D341Med (cell line): ENCODE measurements around the gene LTBP1.

ENCODE experiments used
- DNase-seq: peaks from one replicate; pipeline ENCODE4 v3.0.0; 2012; ENCODE audit warnings: low spot score

Gene LTBP1

DNA sequence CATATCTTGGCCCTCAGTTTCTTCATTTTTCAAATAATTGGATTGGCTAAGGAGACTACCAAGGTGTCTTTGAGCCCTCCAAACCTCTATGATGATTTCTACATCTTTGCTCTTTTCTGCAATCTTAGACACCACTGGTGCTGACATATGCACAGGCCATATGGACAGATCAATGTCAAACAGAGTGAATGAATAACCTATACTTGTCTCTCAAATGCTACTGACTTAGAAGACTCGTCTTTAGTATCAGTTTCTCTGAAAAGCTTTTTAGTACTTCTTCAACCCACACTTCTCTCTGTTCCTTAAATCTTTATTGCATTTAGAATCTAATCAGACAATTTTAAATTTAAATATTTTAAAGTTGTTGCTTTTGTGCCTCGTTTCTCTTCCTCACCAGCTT lies 258.2 kb downstream of the LTBP1 start:
- no peak for DNase-seq

DNA sequence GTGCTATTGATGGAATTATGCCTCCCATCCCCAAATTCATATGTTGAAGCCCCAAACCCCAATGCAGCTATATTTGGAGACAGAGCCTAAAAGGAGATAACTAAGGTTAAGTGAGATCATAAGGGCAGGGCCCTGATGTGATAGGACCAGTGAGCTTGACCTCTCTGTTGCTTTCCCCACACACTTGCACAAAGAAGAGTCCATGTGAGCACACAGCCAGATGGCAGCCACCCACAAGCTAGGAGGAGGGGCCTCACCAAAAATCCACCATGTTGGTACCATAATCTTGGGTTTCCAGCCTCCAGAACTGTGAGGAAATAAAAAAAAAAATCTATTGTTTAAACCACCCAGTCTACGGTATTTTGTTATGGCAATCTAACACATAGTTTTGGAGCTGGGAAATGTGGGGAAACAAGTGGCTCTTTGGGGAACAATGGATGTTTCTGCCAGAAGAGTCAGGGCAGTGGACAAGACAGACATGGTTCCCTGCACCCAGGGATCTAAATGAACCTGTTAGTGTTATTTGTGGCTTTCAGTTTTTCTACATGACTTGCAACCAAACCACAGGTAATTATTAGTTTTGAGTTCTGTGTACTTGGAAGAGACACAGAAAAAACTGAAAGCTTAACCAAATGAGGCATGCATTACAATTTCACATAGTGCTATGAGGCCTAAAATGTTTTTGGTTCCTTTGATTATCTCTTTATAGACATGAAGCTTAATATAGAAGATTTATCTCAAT lies 259.1 kb downstream of the LTBP1 start:
- DNase-seq, result no peak

DNA sequence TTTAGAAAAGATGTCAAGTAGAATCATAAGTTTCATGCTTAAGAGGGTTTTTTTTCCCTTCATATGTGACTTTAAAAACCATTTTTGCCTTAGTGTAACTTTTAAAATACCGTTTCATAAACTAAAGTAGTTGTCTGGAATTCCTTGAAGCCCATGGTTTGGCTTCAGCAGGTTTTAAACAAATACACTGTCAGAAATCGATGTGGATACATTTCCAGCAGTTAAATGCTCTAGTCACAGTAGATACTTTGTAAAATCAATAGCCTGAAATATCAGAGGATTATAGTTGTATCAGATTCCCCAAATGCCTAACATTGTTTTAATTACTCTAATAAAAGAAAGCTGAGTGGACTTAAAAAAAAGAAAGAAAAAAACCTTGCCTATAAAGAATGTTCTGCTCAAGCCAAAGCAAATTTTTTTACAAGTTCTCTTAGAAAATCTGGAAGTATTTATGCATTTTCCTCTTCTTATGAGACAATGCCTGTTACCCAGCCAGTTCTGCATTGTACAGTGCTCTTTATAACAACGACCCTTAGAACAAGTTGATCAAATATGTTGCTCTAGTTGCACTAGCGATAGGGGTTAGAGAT lies 260.5 kb downstream of the LTBP1 start:
- DNase-seq, result no peak

DNA sequence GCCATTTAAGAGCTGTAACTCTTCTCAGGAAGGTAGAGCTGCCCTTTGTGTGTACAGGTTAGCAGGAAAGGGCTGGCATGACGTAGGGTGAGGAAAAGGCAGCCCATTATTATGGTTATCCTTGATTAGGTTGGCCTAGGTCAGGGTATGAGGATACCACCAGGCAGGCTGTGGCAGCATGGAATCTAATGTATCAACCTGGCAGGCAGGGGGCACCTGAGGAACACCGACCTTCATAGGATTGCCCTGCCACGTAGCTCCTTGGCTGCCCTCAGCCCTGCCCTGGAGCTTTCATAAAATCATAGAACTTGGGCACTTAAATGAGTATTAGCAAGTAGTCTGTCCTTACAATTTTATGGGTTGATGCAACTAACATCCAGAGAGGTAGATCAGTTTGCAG lies 261.6 kb downstream of the LTBP1 start:
- DNase-seq, result no peak

DNA sequence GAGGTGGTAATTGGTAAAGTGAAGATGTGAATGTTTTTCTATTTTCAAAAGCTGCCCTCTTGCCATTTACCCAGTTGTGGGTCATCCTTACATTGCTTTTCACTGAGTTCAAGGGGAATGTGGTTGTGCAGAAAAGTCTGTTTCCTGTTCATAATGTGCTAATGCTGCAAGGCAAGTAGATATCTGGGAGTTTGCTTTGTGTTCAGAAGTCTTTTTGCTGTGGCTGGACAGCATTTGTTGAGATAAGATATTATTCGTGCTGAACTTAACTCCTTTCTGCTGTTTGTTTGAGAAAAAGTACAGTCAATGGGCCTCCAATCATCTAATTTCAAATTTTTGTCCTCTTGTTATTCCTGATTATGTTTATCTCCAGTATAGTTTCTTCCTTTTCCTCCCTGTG lies 263.2 kb downstream of the LTBP1 start:
- DNase-seq, result no peak

DNA sequence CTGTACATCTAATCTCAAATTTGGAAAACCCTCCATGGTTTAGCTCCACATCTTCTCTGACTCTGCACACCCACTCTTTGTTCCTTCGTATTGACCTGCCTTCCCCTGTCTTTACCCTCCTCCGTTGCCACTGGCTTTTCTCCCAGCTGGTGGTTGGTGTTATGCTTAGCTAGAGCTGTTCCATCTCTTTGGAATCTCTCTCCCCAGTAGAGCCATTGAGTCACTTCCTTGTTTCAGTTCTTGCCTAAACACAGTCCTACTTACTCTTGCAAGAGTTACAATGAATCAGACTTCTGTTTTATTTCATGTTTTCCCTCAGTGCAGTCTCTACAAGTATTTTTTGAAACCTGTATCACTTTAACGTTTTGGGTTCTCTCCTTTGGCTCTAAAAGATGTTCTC lies 263.9 kb downstream of the LTBP1 start:
- no peak for DNase-seq

DNA sequence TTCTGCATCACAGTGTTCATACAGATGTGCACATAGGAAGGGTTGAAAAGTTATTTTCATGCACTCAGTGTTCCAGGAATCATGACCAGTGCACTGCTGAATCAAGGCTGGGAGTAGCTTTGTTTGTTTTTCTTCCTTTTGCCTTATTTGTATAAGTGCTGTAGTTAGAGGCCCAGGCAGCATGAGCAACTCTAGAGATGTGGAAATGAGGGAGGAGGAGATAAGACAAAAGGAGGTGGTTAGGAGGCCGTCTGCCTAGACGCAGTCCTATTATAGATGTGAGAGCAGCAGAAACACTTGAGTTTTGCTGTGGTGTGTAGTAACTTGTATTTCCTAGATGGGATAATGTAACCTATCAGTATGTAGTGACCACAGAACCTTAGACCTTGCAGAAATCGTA lies 265.4 kb downstream of the LTBP1 start:
- no peak for DNase-seq

DNA sequence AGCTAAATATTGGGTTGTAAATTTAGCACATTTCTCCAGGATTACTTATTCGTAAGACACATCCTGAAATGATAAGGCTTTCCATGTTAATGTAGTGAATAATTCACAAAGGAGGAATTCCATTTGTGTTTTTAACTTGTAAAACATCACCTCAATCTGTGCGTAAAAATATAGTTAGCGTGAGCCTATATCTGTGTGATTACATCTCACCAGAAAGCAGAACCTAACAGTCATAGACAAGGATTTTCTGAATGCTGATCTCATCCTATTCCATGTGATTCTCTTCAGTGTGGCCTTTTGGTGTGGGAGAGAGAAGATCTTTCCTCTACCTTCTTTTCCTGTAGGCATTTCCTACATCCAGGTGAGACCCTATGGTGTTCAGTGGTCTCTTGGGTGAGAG lies 266.5 kb downstream of the LTBP1 start:
- DNase-seq, result no peak

DNA sequence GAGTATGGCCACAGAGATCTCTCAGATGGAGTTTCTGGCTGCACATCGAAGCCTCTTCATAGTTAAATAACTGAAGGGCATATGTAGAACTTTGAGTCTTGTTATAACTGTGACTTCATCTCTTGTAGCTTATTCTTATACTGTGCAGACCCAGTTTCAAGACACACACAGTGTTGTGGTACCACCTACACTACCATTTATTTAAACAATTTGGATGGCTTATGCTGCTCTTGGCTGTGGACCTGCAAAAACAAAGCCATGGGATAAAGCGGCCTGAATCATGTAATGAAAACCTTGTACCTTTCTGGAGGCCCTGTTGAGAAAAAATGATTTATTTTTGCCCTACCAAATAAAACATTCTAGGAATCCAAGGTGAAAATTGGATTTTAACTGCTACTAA lies 266.9 kb downstream of the LTBP1 start:
- DNase-seq, result no peak

DNA sequence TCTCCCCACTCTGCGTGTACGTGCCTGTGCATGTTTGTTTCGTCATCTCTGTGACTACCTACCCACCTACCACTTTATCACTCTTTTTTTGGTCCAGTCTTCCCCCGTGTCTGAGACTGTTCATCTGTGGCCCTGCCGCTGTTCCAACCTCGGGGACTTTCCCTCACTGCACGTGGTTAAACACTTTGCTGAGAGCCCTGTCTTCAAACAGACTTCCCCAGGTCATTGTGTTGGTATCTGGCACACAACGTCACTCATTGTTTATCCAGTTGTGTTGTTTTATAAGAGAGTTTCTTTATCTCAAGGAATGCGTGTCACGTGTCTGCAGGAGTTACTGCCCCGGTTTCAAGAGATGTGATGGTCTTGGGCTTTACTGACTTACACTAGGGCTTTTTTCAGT lies 267.7 kb downstream of the LTBP1 start:
- DNase-seq, result no peak

DNA sequence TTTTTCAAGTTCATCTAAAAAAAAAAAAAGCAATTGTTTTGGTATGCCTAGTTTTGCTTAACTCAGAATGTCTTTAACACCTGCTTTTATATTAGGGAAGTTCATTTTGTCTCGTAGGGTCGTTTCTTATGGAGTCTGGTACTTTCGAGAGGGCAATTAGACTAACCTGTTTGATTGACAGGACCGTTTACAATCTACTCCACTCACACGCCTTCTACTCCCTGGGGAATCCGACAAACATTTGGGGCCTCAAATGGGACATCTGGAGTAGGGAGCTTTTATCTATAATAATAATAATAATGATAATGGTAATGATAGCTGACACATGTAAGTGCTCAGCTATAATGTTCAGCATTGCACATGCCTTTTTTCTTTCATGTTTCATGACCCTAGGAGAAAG lies 268.1 kb downstream of the LTBP1 start:
- DNase-seq, result no peak

DNA sequence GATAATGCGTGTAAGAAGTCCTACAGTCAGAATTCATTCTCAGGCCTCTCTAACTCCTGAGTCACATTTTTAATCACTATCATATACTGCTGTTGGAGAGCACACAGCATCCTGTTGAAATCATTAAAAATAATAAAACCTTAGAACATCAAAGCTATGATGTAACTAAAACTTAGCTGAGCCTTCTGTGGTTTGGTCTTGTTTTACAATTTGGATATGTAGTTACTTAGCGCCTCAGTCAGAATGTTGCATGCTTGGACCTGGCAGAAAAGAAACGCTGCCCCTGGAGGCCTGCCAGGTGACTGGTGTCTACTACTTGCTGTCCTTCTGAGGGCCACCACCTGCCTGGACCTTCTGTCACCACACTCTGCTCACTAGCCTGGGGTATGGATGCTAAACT lies 268.5 kb downstream of the LTBP1 start:
- DNase-seq, result no peak

DNA sequence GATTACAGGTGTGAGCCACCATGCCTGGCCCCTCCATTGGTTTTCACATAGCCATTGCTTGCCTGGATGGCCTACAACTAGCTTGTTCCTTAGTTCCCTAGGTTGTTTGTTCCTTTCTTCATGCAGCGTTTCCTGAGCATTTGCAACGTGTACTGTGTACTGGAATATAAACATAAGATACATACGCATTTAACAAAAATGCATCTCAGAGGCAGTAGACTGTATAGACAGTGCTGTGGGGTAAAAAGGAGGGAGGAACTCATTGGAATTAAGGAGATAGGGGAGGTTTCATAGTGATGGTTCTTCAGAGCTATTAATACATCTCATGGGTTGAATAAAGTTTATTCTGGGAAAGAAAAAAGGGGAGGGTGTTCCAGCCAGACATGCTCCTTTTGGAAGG lies 269.2 kb downstream of the LTBP1 start:
- DNase-seq, result no peak

DNA sequence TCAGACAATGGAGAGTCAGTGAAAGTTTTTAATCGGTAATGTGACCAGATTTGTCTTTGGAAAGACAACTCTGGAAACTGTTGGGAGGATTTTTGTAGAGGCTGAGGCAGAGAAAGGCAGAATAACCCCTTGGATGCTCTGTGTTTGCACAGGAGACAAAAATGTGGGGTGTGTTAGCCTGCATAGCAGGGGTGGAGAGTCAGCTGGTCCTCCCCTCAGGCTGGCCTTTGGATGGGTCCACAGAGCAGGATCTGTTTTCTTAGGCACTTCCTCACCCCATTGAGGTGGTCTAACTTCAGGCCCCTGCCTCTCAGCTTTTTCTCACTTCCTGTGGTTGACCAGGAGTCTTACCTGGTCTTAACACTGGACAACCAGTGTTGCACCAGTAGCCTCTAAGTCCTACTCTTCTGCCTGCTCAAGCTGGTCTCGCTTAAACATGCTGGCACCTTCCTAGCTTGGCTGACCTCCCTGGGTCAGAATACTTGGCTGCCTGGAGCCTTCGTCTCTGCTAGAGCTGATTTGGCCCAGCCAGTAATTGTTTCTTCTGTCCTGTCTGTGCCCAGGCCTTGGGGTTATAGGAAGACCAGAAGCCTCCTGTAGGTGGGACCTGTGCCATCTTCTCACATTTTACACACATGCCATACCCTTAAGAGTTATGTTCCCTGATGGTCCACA lies 269.9 kb downstream of the LTBP1 start:
- DNase-seq, result no peak

DNA sequence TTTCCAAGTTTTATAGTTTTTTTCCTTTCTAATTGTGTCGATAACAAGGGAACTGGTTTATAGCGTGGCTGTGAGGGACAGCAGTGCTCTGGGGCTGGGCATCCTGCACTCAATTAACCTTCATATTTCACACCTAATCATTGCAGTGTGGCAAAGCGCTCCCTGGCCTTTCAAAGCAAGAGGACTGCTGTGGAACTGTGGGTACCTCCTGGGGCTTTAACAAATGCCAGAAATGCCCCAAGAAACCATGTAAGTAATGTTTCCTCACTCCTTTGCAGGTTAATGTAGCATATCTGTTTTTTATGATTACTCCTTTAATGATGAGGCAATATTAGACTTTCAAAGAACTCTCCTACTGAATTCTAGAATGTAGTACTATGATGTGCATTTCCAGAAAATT lies 270.7 kb downstream of the LTBP1 start:
- DNase-seq, result no peak

DNA sequence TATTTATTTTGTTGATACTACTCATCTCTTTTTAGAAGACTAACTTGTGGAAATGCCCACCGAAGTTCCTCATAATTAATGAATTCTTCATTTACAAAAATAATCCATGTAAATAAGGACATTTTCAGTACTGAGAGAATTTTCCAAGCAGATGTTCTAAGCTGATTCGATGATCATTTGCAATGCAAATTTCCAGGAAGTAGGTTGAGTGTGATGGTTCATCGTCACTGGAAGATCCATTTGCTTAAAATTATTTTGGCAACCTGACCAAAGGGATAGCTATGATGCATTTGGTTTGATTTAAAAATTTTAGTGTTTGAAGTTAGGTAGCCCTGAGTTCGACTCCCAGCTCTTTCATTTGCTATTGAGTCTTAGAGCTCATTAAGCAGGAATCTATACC lies 272.4 kb downstream of the LTBP1 start:
- no peak for DNase-seq

DNA sequence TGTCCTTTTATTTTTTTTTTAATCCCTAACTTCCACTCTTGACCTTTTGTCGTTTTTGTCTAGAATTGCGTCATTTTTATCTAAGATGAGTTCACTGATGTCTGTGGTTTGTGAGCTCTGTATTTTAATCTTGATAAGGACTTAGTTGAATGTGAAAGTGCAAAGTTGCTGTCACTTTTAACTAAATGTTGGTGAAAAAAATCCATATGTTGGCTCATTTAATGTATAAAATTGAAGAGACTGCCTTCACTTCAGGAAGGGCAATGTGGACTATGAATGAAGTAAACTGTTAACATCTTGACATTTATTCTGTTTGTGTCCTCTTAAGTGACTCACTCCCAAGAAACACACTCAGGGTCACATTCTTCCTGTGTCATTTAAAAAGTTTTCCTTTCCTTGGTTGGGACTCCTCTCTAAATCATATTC lies 273.1 kb downstream of the LTBP1 start:
- no peak for DNase-seq

DNA sequence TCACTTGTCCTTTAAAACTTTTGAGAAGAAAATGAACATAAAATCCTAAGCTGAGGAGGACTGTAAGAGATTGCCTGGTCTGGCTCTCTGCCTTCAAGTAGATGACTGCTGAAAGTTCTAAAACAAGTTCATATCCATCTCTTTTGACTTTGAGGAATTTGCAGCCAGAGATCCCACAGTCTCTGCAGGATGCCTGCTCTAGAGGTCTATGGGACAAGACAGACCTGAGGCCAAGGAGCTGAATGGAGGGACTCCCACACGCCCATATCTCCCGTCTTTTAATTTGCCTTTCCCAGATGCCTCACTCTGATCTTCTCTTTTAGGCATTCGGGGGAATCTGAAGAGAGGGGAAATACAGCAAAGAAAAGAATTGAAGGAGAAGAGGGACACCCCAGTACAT lies 273.8 kb downstream of the LTBP1 start:
- no peak for DNase-seq

DNA sequence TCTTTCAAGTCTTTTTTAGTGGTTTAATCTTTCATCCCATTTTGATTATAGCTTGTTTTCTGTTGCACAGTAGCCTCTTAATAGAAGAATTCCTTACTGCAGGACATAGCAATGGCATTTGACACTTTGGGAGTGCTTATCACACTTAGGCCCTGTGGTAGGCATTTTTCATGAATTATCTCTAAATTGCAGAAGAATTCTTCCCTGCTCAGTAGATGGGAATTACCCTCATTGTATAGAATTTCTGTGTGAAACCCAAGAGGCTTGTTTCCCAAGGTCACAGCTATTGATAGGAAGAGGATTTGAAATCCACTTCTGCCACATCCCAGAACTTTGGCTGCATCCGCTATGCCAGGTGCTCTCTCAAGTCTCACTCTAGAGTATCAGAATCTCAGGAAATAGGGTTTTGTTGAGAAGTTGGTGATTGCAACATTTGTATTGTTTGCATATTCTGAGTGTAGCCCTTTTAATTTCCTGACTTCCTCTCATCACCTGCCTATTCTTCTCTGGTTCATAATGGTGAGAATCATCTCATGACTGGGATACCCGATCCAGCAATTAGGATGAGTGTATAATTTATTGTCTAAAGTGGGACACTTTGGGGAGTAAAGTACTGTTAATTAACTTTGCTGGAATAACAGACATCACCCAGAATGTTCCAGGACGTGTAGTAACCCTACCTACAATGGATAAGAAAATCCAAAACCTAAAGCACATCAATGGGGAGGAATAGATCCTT lies 274.5 kb downstream of the LTBP1 start:
- DNase-seq, result no peak

DNA sequence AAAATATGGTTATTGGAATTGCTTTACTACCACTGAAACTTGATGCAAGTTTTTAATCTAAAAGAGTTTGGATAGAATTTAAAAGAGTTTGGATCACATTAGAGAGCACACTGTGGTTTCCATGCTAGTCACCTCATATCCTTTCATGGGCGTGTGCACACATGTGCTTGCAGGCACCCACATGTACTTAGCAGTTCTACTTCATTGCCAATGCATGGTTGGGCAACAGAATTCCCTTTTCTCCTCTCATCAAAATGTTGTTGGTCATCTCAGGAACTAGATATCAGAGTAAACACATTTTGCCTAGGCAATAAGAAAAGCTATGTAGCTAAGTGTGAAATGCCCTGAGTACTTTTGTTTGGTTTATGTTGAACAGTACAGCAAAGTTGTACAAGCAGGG lies 275.6 kb downstream of the LTBP1 start:
- no peak for DNase-seq

DNA sequence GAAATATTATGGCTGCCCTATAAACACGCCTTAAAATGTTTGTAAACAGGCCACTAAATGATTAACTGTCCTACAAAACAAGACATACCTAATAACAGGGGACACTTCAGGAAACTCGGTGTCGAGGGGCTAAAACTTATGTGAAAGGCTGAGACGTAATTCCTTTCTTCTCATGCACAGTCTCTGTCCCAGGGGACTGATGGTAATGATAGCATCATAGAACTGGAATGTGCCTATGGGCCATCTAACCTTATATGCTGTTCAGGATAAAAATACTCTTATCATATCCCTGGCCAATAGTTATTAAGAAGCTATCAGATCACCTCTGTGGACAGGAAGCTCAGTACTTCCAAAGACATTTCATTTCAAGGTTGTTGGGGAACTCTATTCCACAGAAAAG lies 277.1 kb downstream of the LTBP1 start:
- no peak for DNase-seq

DNA sequence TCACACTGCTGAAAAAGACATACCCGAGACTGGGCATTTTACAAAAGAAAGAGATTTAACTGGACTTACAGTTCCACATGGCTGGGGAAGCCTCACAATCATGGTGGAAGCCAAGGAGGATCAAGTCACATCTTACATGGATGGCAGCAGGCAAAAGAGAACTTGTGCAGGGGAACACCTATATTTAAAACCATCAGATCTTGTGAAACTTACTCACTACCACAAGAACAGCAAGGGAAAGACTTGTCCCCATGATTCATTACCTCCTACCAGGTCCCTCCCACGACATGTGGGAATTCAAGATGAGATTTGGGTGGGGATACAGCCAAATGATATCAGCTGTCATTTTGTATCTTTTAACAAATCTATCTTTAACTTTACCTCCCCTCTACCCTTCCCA lies 278.6 kb downstream of the LTBP1 start:
- no peak for DNase-seq

DNA sequence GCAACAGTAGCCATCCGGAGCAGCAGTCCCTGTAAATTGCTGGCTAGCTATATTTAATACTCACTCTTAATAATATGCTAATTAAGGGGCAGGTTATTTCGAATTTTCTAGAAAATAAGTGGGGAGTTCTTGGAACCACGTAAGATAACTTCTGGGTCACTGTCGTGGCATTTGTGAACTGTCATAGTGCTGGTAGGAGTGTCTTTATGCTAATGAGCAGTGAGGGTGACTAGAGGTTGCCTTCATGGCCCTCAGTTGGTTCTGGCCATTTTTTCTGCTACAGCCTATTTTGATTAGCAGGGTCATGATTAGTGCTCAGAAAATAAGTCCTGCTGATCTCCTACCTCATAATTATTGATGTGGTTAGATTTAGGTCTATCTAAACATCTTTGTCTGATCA lies 279.8 kb downstream of the LTBP1 start:
- no peak for DNase-seq
